Lower lobe of right lung (tissue), 2 donors: ENCODE data around the gene UCK1. TPM values are rescaled to one million over a fixed set of nuclear protein-coding genes. Genes with fewer than 3 reads are reported as not detected.

Source experiments
- ATAC-seq, 2 donors: fragments of 200-7000 bp; cut with Tn5 transposase; one replicate each; pipeline ENCODE4 v1.9.1; 2020 to 2022; ENCODE audit warnings: mild to moderate bottlenecking in 2 of 2, moderate library complexity in 2 of 2
- DNase-seq: peaks from one replicate; pipeline ENCODE4 v3.0.0-alpha.2; 2020
- H3K27ac ChIP-seq: fragments of 200-600 bp; one replicate; pipeline ENCODE4 v1.8.0; 2022
- H3K27me3 ChIP-seq: fragments of 200-600 bp; one replicate; pipeline ENCODE4 v1.8.0; 2022; ENCODE audit warnings: low read depth
- H3K36me3 ChIP-seq: fragments of 200-600 bp; one replicate; pipeline ENCODE4 v1.8.0; 2022; ENCODE audit warnings: mild to moderate bottlenecking
- H3K4me1 ChIP-seq: fragments of 200-600 bp; one replicate; pipeline ENCODE4 v1.8.0; 2022
- H3K4me3 ChIP-seq: fragments of 200-600 bp; one replicate; pipeline ENCODE4 v1.8.0; 2022; ENCODE audit warnings: mild to moderate bottlenecking
- H3K9me3 ChIP-seq: fragments of 200-600 bp; one replicate; pipeline ENCODE4 v1.8.0; 2022
- intact Hi-C: fragments of 100-400 bp; cut with DNase I; formaldehyde crosslinking; loops from one replicate; pipeline ENCODE4 v1.11.0; 2022
- total RNA-seq: library from RNA; stranded (reverse); fragmentation: NEBNext Ultra II Directional; extraction: Animal tissue kit (Norgen Biotek cat#: 25700); gene quantifications from one replicate; pipeline ENCODE4 v1.2.1, GENCODE V29; 2021
- TF ChIP-seq, protein P1 (sequence below): fragments of 200-600 bp; IDR thresholded peaks from one replicate; pipeline ENCODE4 v1.8.0; 2022; ENCODE audit warnings: antibody characterized with exemption, mild to moderate bottlenecking
- donor health status: DM: no; HTN: yes; CAD: no; lungs with severe emphysema.

The UCK1 gene
- total RNA-seq, 1 donor from 2014 or later, result 25.9 TPM

DNA sequence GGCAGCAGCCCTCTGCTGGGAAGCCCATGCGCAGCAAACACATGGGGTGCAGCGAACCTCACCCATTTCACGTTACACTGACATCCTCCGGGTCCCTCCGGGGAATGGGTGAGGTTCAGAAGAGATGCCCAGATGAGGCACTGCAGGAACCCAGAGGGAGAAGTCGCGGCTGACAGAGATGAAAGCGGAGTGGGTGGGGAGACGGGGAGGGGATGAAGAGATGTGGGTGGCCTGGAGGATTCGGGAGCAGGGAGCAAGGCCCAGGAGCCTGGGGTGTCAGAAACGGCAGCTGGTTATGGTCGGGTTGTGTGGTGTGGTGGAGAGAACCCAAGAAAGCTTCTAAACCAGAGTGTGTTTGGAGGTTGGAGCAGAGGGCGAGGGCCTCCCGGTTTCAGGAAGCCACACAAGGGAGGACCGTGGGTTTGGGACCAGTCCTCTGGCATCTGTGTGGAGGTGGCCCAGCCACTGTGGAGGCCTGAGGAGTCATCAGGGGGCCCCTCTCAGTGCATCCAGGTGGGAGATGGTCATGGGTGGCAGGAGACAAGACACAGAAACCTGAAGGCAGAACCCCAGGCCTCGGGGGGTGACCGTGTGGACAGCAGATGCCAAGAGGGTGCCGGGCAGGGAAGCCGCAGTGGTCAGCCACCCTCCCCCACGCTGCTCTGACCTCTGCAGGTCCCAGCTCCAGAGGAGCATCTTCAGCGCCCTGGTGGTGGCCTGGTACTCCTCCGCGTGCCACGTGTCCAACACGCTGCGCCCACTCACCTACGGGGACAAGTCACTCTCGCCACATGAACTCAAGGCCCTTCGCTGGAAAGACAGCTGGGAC is 8.6 kb downstream of the UCK1 start:
- Histone ChIP-seq H3K9me3 (no peaks in the 10 kb centered on the region), H3K27ac (no peak overlapping the region), H3K36me3 (peaks cover 100% of the 10 kb centered on the region), H3K27me3 (no peaks in the 10 kb centered on the region), H3K4me1 (no peaks in the 10 kb centered on the region), H3K4me3 (no peak overlapping the region)
- TF ChIP-seq, protein P1, sequence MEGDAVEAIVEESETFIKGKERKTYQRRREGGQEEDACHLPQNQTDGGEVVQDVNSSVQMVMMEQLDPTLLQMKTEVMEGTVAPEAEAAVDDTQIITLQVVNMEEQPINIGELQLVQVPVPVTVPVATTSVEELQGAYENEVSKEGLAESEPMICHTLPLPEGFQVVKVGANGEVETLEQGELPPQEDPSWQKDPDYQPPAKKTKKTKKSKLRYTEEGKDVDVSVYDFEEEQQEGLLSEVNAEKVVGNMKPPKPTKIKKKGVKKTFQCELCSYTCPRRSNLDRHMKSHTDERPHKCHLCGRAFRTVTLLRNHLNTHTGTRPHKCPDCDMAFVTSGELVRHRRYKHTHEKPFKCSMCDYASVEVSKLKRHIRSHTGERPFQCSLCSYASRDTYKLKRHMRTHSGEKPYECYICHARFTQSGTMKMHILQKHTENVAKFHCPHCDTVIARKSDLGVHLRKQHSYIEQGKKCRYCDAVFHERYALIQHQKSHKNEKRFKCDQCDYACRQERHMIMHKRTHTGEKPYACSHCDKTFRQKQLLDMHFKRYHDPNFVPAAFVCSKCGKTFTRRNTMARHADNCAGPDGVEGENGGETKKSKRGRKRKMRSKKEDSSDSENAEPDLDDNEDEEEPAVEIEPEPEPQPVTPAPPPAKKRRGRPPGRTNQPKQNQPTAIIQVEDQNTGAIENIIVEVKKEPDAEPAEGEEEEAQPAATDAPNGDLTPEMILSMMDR, result no peak
- intact Hi-C loops, result no loop called here
- DNase-seq (no peak), ATAC-seq (no peak)

DNA sequence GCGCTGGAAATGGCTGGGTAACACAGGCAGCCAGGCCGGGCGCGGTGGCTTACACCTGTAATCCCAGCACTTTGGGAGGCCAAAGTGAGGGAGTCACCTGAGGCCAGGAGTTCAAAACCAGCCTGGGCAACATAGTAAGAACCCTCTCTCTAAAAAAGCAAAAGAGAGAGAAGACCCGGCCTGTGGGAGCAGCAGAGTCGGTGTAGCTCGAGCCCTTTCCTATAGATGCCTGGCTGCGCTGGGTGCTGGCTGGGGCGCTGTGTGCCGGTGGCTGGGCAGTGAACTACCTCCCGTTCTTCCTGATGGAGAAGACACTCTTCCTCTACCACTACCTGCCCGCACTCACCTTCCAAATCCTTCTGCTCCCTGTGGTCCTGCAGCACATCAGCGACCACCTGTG is 9.2 kb downstream of the UCK1 start:
- no peak for DNase-seq

DNA sequence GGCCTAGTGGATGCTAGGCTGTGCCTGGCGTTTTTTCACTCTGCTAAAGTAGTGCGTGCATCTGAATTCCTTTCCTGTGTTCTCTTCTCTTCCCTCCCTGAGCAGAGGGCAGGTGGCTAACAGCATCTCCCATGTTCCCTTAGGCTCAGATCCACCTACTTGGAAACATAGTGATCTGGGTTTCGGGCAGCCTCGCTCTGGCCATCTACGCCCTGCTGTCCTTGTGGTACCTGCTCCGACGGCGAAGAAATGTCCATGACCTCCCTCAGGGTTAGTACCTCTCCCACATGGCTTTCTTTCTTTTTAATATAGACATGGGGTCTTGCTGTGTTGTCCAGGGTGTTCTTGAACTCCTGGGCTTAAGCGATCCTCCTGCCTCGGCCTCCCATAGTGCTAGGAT is 9.9 kb downstream of the UCK1 start:
- Histone ChIP-seq H3K27me3 (no peaks in the 10 kb centered on the region), H3K27ac (no peak overlapping the region), H3K4me1 (no peaks in the 10 kb centered on the region), H3K36me3 (peaks cover 100% of the 10 kb centered on the region), H3K4me3 (no peak overlapping the region), H3K9me3 (peaks cover 3% of the 10 kb centered on the region)
- TF ChIP-seq, protein P1, result no peak
- intact Hi-C loops, result no loop called here
- DNase-seq (no peak), ATAC-seq (no peak)

More for the DNA sequence above, 9.2 kb downstream of the UCK1 start:
- Histone ChIP-seq H3K27ac (no peak overlapping the region), H3K36me3 (peaks cover 100% of the 10 kb centered on the region), H3K27me3 (no peaks in the 10 kb centered on the region), H3K4me1 (no peaks in the 10 kb centered on the region), H3K4me3 (no peak overlapping the region), H3K9me3 (no peaks in the 10 kb centered on the region)
- TF ChIP-seq, protein P1, result no peak
- ATAC-seq, result no peak
- intact Hi-C loops, result no loop called here

DNA sequence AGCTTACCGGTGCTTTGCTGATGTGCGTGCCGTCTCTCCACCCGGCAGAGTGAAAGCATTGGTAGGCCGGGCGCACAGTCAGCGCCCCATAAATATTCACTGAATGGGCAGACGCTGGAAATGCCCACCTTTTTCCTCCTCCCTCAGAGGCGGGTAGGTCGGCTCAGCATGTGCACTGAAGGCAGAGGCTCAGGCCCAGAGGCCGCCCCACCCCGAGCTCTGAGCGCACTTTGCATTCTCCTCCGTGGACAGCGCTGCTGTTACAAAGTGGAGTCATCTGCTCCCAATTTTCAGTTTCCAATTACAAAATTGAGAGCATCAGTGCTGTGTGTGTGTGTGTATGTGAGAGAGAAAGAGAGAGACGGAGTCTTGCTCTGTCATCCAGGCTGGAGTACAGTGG is 10.6 kb downstream of the UCK1 start:
- ATAC-seq, result no peak

DNA sequence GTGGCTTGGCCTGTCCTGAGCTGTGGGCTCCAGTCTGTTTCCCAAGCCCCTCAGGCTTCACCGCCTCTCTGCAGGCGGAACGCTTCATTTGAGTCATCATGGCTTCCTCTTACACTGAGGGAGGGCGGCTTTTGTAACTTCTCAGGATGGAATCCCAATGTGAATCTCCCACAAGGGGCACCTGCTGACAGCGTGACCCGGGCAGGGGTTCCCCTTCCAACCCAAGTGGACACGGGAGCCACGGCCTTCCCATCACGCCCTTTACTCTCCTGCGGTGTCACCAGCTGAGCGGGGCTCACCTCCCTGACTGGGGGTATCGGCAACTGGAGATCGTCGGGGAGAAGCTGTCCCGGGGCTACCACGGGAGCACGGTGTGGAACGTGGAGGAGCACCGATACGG is 12.5 kb downstream of the UCK1 start:
- intact Hi-C loops, result no loop called here
- Histone ChIP-seq H3K4me1 (no peaks in the 10 kb centered on the region), H3K27me3 (no peaks in the 10 kb centered on the region), H3K27ac (no peak overlapping the region), H3K9me3 (peaks cover 6% of the 10 kb centered on the region), H3K4me3 (no peak overlapping the region), H3K36me3 (peaks cover 94% of the 10 kb centered on the region)
- TF ChIP-seq, protein P1, result no peak
- no peak for ATAC-seq
- DNase-seq, result no peak

More for the DNA sequence above, 10.6 kb downstream of the UCK1 start:
- Histone ChIP-seq H3K4me1 (no peaks in the 10 kb centered on the region), H3K27me3 (no peaks in the 10 kb centered on the region), H3K27ac (no peak overlapping the region), H3K4me3 (no peak overlapping the region), H3K9me3 (peaks cover 3% of the 10 kb centered on the region), H3K36me3 (peaks cover 94% of the 10 kb centered on the region)
- TF ChIP-seq, protein P1, result no peak
- intact Hi-C loops, result no loop called here
- DNase-seq, result no peak
